Calu3 (cell line): ENCODE results near the gene KRCC1. TPM values are rescaled to one million over a fixed set of nuclear protein-coding genes. Genes with fewer than 3 reads are reported as not detected.
A peak's percentile ranks its signal among the peaks of the same experiment; 100 is the strongest.

Experiments used
- BruUV-seq: library from RNA; stranded (reverse); fragments of 400-500 nt; replicated peaks from 2 replicates; lab custom pipeline; 2021; lab: Mats Ljungman, UMichigan
- CTCF ChIA-PET: fragments of 300-600 bp; sonication (Branson Sonifier 250); formaldehyde crosslinking; loops from one replicate; lab custom pipeline; 2022; ENCODE audit warnings: antibody characterized with exemption; lab: Charles Lee
- DNase-seq: peaks from one replicate; pipeline ENCODE4 v3.0.0; 2022
- H3K27ac Mint-ChIP-seq: one replicate; pipeline ENCODE4 v1.8.0; 2022; ENCODE audit warnings: mixed read lengths; ENCODE audit not compliant: unreplicated experiment
- H3K27me3 Mint-ChIP-seq: one replicate; pipeline ENCODE4 v1.8.0; 2022; ENCODE audit warnings: mixed read lengths; ENCODE audit not compliant: unreplicated experiment
- H3K36me3 Mint-ChIP-seq: one replicate; pipeline ENCODE4 v1.8.0; 2022; ENCODE audit warnings: mild to moderate bottlenecking, moderate library complexity, mixed read lengths; ENCODE audit not compliant: insufficient read depth, unreplicated experiment
- H3K4me1 Mint-ChIP-seq: one replicate; pipeline ENCODE4 v1.8.0; 2022; ENCODE audit warnings: mild to moderate bottlenecking, low read depth, mixed read lengths; ENCODE audit not compliant: unreplicated experiment
- H3K4me3 Mint-ChIP-seq: one replicate; pipeline ENCODE4 v1.8.0; 2022; ENCODE audit warnings: mild to moderate bottlenecking, low read depth, moderate library complexity, mixed read lengths; ENCODE audit not compliant: unreplicated experiment
- H3K9me3 Mint-ChIP-seq: one replicate; pipeline ENCODE4 v1.8.0; 2022; ENCODE audit warnings: low read depth, mixed read lengths; ENCODE audit not compliant: unreplicated experiment
- CTCF ChIP-seq: fragments of 200-600 bp; IDR thresholded peaks from one replicate; pipeline ENCODE4 v1.8.0; 2022; ENCODE audit warnings: antibody characterized with exemption; ENCODE audit not compliant: unreplicated experiment
- intact Hi-C: fragments of 100-400 bp; cut with micrococcal nuclease; formaldehyde crosslinking; loops from one replicate; pipeline ENCODE4 v1.10.0; 2022; ENCODE audit not compliant: unreplicated experiment
- total RNA-seq: library from RNA; stranded (reverse); gene quantifications from 2 replicates; pipeline ENCODE4 v1.2.3, GENCODE V29; 2022

Gene KRCC1
- total RNA-seq, 1 experiment from 2014 or later: 32.1 TPM

GRCh38 chr2:88027697-88028389 lies 27.7 kb downstream of the KRCC1 start:
- H3K9me3 Mint-ChIP-seq: no peaks in the 10 kb centered on the region
- peaks cover 31% of the 10 kb centered on the region for H3K36me3 Mint-ChIP-seq
- H3K4me3 Mint-ChIP-seq: no peak overlapping the region
- no peaks in the 10 kb centered on the region for H3K4me1 Mint-ChIP-seq
- no peaks in the 10 kb centered on the region for H3K27me3 Mint-ChIP-seq
- TF ChIP-seq CTCF: no peak
- BruUV-seq: TSS peak; percentile 60
- H3K27ac Mint-ChIP-seq: no peak overlapping the region
- intact Hi-C loops: no loop called here
- DNase-seq: no peak
- CTCF ChIA-PET: no interaction called here

- no peak for DNase-seq
- no TSS peak for BruUV-seq
- no peak overlapping the region for H3K4me3 Mint-ChIP-seq
- peaks cover 23% of the 10 kb centered on the region for H3K36me3 Mint-ChIP-seq
- no peak for TF ChIP-seq CTCF
- H3K27me3 Mint-ChIP-seq: no peaks in the 10 kb centered on the region
- no peak overlapping the region for H3K27ac Mint-ChIP-seq
- intact Hi-C loops: no loop called here
- H3K4me1 Mint-ChIP-seq: peaks cover 5% of the 10 kb centered on the region
- no peaks in the 10 kb centered on the region for H3K9me3 Mint-ChIP-seq
- CTCF ChIA-PET: no interaction called here
These were observed 31.1 kb downstream of the KRCC1 start for GRCh38 chr2:88024509-88024908.

GRCh38 chr2:88022669-88022921 lies 33.0 kb downstream of the KRCC1 start:
- no TSS peak for BruUV-seq
- H3K4me1 Mint-ChIP-seq: peaks cover 19% of the 10 kb centered on the region
- intact Hi-C loops: no loop called here
- no peak for TF ChIP-seq CTCF
- no peak overlapping the region for H3K27ac Mint-ChIP-seq
- CTCF ChIA-PET: no interaction called here
- DNase-seq: no peak
- no peaks in the 10 kb centered on the region for H3K27me3 Mint-ChIP-seq
- no peak overlapping the region for H3K4me3 Mint-ChIP-seq
- peaks cover 6% of the 10 kb centered on the region for H3K36me3 Mint-ChIP-seq
- no peaks in the 10 kb centered on the region for H3K9me3 Mint-ChIP-seq

GRCh38 chr2:88019985-88020384 lies 35.6 kb downstream of the KRCC1 start:
- no peak for DNase-seq
- H3K27ac Mint-ChIP-seq: no peak overlapping the region
- H3K36me3 Mint-ChIP-seq: peaks cover 21% of the 10 kb centered on the region
- intact Hi-C loops: no loop called here
- H3K4me1 Mint-ChIP-seq: peaks cover 32% of the 10 kb centered on the region
- no peaks in the 10 kb centered on the region for H3K27me3 Mint-ChIP-seq
- TF ChIP-seq CTCF: no peak
- H3K9me3 Mint-ChIP-seq: no peaks in the 10 kb centered on the region
- no TSS peak for BruUV-seq
- H3K4me3 Mint-ChIP-seq: no peak overlapping the region
- CTCF ChIA-PET: no interaction called here
